Neural crest cell (in vitro differentiated cells): ENCODE measurements around the gene SPSB4. TPM values are rescaled to one million over a fixed set of nuclear protein-coding genes. Genes with fewer than 3 reads are reported as not detected.

Experiments
- DNase-seq: peaks from one replicate; pipeline ENCODE4 v3.0.0; 2021; ENCODE audit warnings: low read depth, mixed read lengths, low spot score
- H3K27ac Mint-ChIP-seq: one replicate; pipeline ENCODE4 v1.8.0; 2021; ENCODE audit warnings: mild to moderate bottlenecking, mixed read lengths; ENCODE audit not compliant: unreplicated experiment
- H3K27me3 Mint-ChIP-seq: 2 replicates; pipeline ENCODE4 v1.8.0; 2021; ENCODE audit warnings: low read depth, mild to moderate bottlenecking, mixed read lengths
- H3K36me3 Mint-ChIP-seq: 2 replicates; pipeline ENCODE4 v1.8.0; 2021; ENCODE audit warnings: low read depth, mild to moderate bottlenecking, mixed read lengths
- H3K4me1 Mint-ChIP-seq: 2 replicates; pipeline ENCODE4 v1.8.0; 2021; ENCODE audit warnings: mixed read lengths
- H3K4me3 Mint-ChIP-seq: one replicate; pipeline ENCODE4 v1.8.0; 2021; ENCODE audit warnings: mild to moderate bottlenecking, mixed read lengths
- H3K9me3 Mint-ChIP-seq: 2 replicates; pipeline ENCODE4 v1.8.0; 2021; ENCODE audit warnings: mixed read lengths
- CTCF ChIP-seq: fragments of 200-600 bp; sonication (generic); conservative IDR thresholded peaks from 2 replicates; pipeline ENCODE4 v1.5.0; 2021; ENCODE audit warnings: antibody characterized with exemption, mild to moderate bottlenecking
- total RNA-seq: library from RNA; stranded (reverse); gene quantifications from 2 replicates; pipeline ENCODE4 v1.2.1, GENCODE V29; 2021

SPSB4 gene
- total RNA-seq, 1 donor from 2014 or later, result 35.1 TPM

- H3K27ac Mint-ChIP-seq, result no peak overlapping the region
- H3K36me3 Mint-ChIP-seq, result peaks cover 12% of the 10 kb centered on the region
Measured at GRCh38 chr3:141123677-141124410, 72.7 kb downstream of the SPSB4 start.

GRCh38 chr3:141124715-141125114 lies 73.6 kb downstream of the SPSB4 start:
- peak overlapping the region; percentile 10 for H3K27ac Mint-ChIP-seq
- H3K9me3 Mint-ChIP-seq, result no peaks in the 10 kb centered on the region
- DNase-seq, result no peak
- no peaks in the 10 kb centered on the region for H3K27me3 Mint-ChIP-seq
- H3K4me1 Mint-ChIP-seq, result peaks cover 36% of the 10 kb centered on the region
- H3K36me3 Mint-ChIP-seq, result peaks cover 9% of the 10 kb centered on the region
- TF ChIP-seq CTCF, result no peak
- no peak overlapping the region for H3K4me3 Mint-ChIP-seq

More at GRCh38 chr3:141123677-141124410, 72.7 kb downstream of the SPSB4 start:
- H3K4me3 Mint-ChIP-seq, result no peak overlapping the region
- no peak for DNase-seq
- no peak for TF ChIP-seq CTCF
- peaks cover 32% of the 10 kb centered on the region for H3K4me1 Mint-ChIP-seq
- peaks cover 3% of the 10 kb centered on the region for H3K9me3 Mint-ChIP-seq
- no peaks in the 10 kb centered on the region for H3K27me3 Mint-ChIP-seq

- no peak for TF ChIP-seq CTCF
- no peak overlapping the region for H3K4me3 Mint-ChIP-seq
- peaks cover 40% of the 10 kb centered on the region for H3K4me1 Mint-ChIP-seq
- DNase-seq, result no peak
- H3K27ac Mint-ChIP-seq, result no peak overlapping the region
- H3K36me3 Mint-ChIP-seq, result peaks cover 3% of the 10 kb centered on the region
- no peaks in the 10 kb centered on the region for H3K9me3 Mint-ChIP-seq
- H3K27me3 Mint-ChIP-seq, result no peaks in the 10 kb centered on the region
Measured at GRCh38 chr3:141125351-141125750, 74.2 kb downstream of the SPSB4 start.

- peak overlapping the region; percentile 67 for H3K27ac Mint-ChIP-seq
- H3K36me3 Mint-ChIP-seq, result peaks cover 8% of the 10 kb centered on the region
- peaks cover 34% of the 10 kb centered on the region for H3K4me1 Mint-ChIP-seq
- TF ChIP-seq CTCF, result no peak
- H3K9me3 Mint-ChIP-seq, result peaks cover 4% of the 10 kb centered on the region
- DNase-seq, result no peak
- no peaks in the 10 kb centered on the region for H3K27me3 Mint-ChIP-seq
- H3K4me3 Mint-ChIP-seq, result no peak overlapping the region
Measured at GRCh38 chr3:141126661-141127343, 75.7 kb downstream of the SPSB4 start.

GRCh38 chr3:141127344-141128125 lies 76.4 kb downstream of the SPSB4 start:
- Mint-ChIP-seq H3K4me3 (no peak overlapping the region), H3K4me1 (peaks cover 29% of the 10 kb centered on the region), H3K9me3 (peaks cover 4% of the 10 kb centered on the region), H3K27ac (no peak overlapping the region), H3K36me3 (peaks cover 8% of the 10 kb centered on the region), H3K27me3 (no peaks in the 10 kb centered on the region)
- TF ChIP-seq CTCF, result no peak
- no peak for DNase-seq
